ENCODE results near the gene PRMT9. TPM values are rescaled to one million over a fixed set of nuclear protein-coding genes. Genes with fewer than 3 reads are reported as not detected.

Gene PRMT9
- total and polyA plus RNA-seq, 2 of the 4 experiments (the other 2 are of a cell fraction): 5.0 to 14.2 TPM

- Histone ChIP-seq H2AFZ (replicated peaks; ENCODE audit: low read length, poor library complexity) (no peak overlapping the region), H3K9me1 (ENCODE audit: insufficient read depth, low read length) (peaks cover 12% of the 10 kb centered on the region), H3K9ac (ENCODE audit: low read depth, low read length) (no peak overlapping the region), H3K23ac (ENCODE audit: low read depth, low read length) (no peak overlapping the region), H2BK15ac (ENCODE audit: low read depth, low read length) (no peak overlapping the region), H3K4me2 (ENCODE audit: low read depth, low read length) (no peak overlapping the region), H2BK120ac (ENCODE audit: low read depth, low read length) (no peak overlapping the region), H4K91ac (ENCODE audit: insufficient read depth, low read depth, low read length) (no peak overlapping the region), H3K4ac (ENCODE audit: low read depth, low read length) (no peak overlapping the region), H2BK5ac (ENCODE audit: low read depth, low read length, poor library complexity, severe bottlenecking) (peak overlapping the region; percentile 25), H3K14ac (replicated peaks; ENCODE audit: low read depth, low read length) (no peak overlapping the region), H2AK9ac (replicated peaks; ENCODE audit: low read depth, low read length, poor library complexity) (no peak overlapping the region), H3K56ac (ENCODE audit: extremely low read depth, insufficient read depth, low read length) (no peak overlapping the region), H4K5ac (ENCODE audit: low read depth, low read length) (no peak overlapping the region), H3K79me1 (ENCODE audit: low read depth in 1 of 2, low read length in 2 of 2) (peaks cover 0 to 4% of the 10 kb centered on the region in 2 experiments; a peak in 1 of 4 replicates), H3K9me3 (ENCODE audit: control insufficient read depth, insufficient read depth, low read length) (no peaks in the 10 kb centered on the region), H4K8ac (ENCODE audit: low read depth in 2 of 2, low read length in 2 of 2) (no peak overlapping the region), H3K4me1 (ENCODE audit: control insufficient read depth, insufficient read depth, low read length) (peaks cover 16% of the 10 kb centered on the region), H3K18ac (ENCODE audit: low read depth, low read length) (no peak overlapping the region), H3K27me3 (ENCODE audit: control insufficient read depth, insufficient read depth, low read length) (no peaks in the 10 kb centered on the region), H2AK5ac (ENCODE audit: low read depth, low read length) (no peak overlapping the region), H4K20me1 (ENCODE audit: insufficient read depth, low read length) (no peaks in the 10 kb centered on the region), H3K4me3 (ENCODE audit: insufficient read depth, low read depth, low read length) (no peak overlapping the region), H3K27ac (ENCODE audit: insufficient read depth, low read length) (no peak overlapping the region), H2BK20ac (ENCODE audit: low read depth, low read length) (peak overlapping the region; percentile 83; the same call in 1 of the 2 replicates), H3K36me3 (ENCODE audit: control insufficient read depth, insufficient read depth, low read length) (no peaks in the 10 kb centered on the region)
- CTCF ChIA-PET: interaction anchor here (2.0 kb wide), 1 partner anchor 270 kb away, joined by 9 read pairs; no protein-coding TSS in a partner anchor
- intact Hi-C loops (cut with micrococcal nuclease) (loop anchor here (2.0 kb wide), 1 partner anchor 270 kb away; no protein-coding TSS in a partner anchor), in situ Hi-C loops (cut with MboI; ENCODE audit: low sequenced_read_pairs) (loop anchor here (5.0 to 25.0 kb wide), 3 partner anchors 271 to 1259 kb away; no protein-coding TSS in a partner anchor), dilution Hi-C loops (cut with HindIII; ENCODE audit: low sequenced_read_pairs, unreplicated experiment) (no loop called here)
- no TSS peak for BruUV-seq (replicated peaks)
- ATAC-seq (ENCODE audit: low read depth): no peak
- peak; percentile 31 for DNase-seq
- POLR2A ChIA-PET (ENCODE audit: unreplicated experiment): no interaction called here
- TF ChIP-seq MXI1 (IDR thresholded peaks at IDR 0.05; ENCODE audit: borderline replicate concordance, low read depth, low read length) (no peak), CTCF (conservative IDR thresholded peaks at IDR 0.05; ENCODE audit: low read depth, low read length) (peak; percentile 30; the same call in 1 of the 2 replicates), CEBPB (IDR thresholded peaks at IDR 0.05; ENCODE audit: low read depth, low read length) (no peak), RFX5 (IDR thresholded peaks at IDR 0.05; ENCODE audit: low read depth, low read length) (no peak), POLR2A (IDR thresholded peaks at IDR 0.05; ENCODE audit: low read depth, low read length) (no peak), USF2 (IDR thresholded peaks at IDR 0.05; ENCODE audit: low read depth, low read length) (no peak), RCOR1 (IDR thresholded peaks at IDR 0.05; ENCODE audit: insufficient replicate concordance, low read length) (no peak), FOS (IDR thresholded peaks at IDR 0.05; ENCODE audit: low read depth, low read length) (no peak), MAZ (IDR thresholded peaks at IDR 0.05; ENCODE audit: borderline replicate concordance, low read depth, low read length) (no peak), RAD21 (IDR thresholded peaks at IDR 0.05; ENCODE audit: low read length) (peak; percentile 33; the same call in 1 of the 2 replicates), BHLHE40 (IDR thresholded peaks at IDR 0.05; ENCODE audit: low read depth, low read length) (no peak)
- WGBS, 2 experiments (ENCODE audit: extremely low coverage in 2 of 2, insufficient read length in 1 of 2): no CpG with 5 or more reads among the region's 1 CpG
Measured at GRCh38 chr4:147596377-147596776, 87.6 kb downstream of the PRMT9 start.

Data from IMR-90 (cell line).